K562 (cell line): Measurements from ENCODE around the gene CCNB1. TPM values are rescaled to one million over a fixed set of nuclear protein-coding genes. Genes with fewer than 3 reads are reported as not detected.

Experiments
- ATAC-seq: fragments of 200-7000 bp; cut with Tn5 transposase; 3 replicates; pipeline ENCODE4 v1.9.1; 2020; ENCODE audit warnings: moderate library complexity
- BruUV-seq: library from RNA; stranded (reverse); fragments of 400-500 nt; replicated peaks from 2 replicates; lab custom pipeline; 2021; lab: Mats Ljungman, UMichigan
- CTCF ChIA-PET: fragments of 300-600 bp; formaldehyde crosslinking; extraction: SDS; loops from one replicate; lab custom pipeline; 2021; ENCODE audit warnings: low intra/inter-chr PET ratio; lab: Yijun Ruan, JAX
- POLR2A ChIA-PET: fragments of 300-600, 350-650 bp; sonication (Branson Sonifier 250); formaldehyde crosslinking; extraction: SDS; loops from one replicate; lab custom pipeline; 2021; ENCODE audit warnings: antibody characterized with exemption, inconsistent platforms; lab: Yijun Ruan, JAX
- DNase-seq, 4 experiments: peaks; one replicate each; pipeline versions ENCODE4 v3.0.0 to v3.0.0-alpha.2; 2011 to 2018; ENCODE audit warnings: low spot score in 3 of 4, mixed read lengths in 3 of 4; ENCODE audit errors: extremely low read depth in 1 of 4
- FAIRE-seq: peaks from 2 replicates; lab custom pipeline; 2011; peaks lifted over from hg19 to GRCh38; lab: Jason Lieb, UNC
- H2AFZ ChIP-seq: 2 replicates; pipeline ENCODE4 v1.6.0; 2011; ENCODE audit warnings: low read depth, low read length, control low read depth, inconsistent platforms
- H3K27ac ChIP-seq: fragments of 200-600 bp; 3 replicates; pipeline ENCODE4 v1.8.0; 2011; ENCODE audit warnings: low read depth, mild to moderate bottlenecking, control low read depth, inconsistent platforms, low read length, moderate library complexity, mixed read lengths; ENCODE audit errors: extremely low read depth
- H3K27me3 ChIP-seq, 2 experiments: fragments of 300-600 bp in 1 of 2; 2 replicates in 1 of 2; 3 replicates in 1 of 2; pipeline versions ENCODE4 v1.6.0 to v1.8.0; 2011; ENCODE audit warnings: inconsistent platforms in 2 of 2, low read length in 2 of 2, mild to moderate bottlenecking in 1 of 2, mixed read lengths in 1 of 2, moderate library complexity in 1 of 2; ENCODE audit not compliant: control insufficient read depth in 2 of 2, insufficient read depth in 2 of 2
- H3K36me3 ChIP-seq: fragments of 300-600 bp; 3 replicates; pipeline ENCODE4 v1.8.0; 2011; ENCODE audit warnings: mild to moderate bottlenecking, low read length, inconsistent platforms; ENCODE audit not compliant: control insufficient read depth, insufficient read depth
- H3K4me1 ChIP-seq, 2 experiments: fragments of 200-600 bp in 1 of 2; replicated peaks in 1 of 2; 2 replicates in 1 of 2; 3 replicates in 1 of 2; pipeline versions ENCODE4 v1.5.1 to v1.8.0; 2011; ENCODE audit warnings: inconsistent platforms in 2 of 2, low read length in 2 of 2, mild to moderate bottlenecking in 1 of 2, mixed read lengths in 1 of 2, moderate library complexity in 1 of 2; ENCODE audit not compliant: control insufficient read depth in 2 of 2, insufficient read depth in 2 of 2
- H3K4me2 ChIP-seq: 2 replicates; pipeline ENCODE4 v1.6.1; 2011; ENCODE audit warnings: low read length, control low read depth, inconsistent platforms, mixed read lengths; ENCODE audit not compliant: insufficient read depth
- H3K4me3 ChIP-seq: fragments of 200-600 bp; sonication (generic), shearing (Covaris generic); 2 replicates; pipeline ENCODE4 v1.5.1; 2016; ENCODE audit warnings: control low read depth, inconsistent platforms
- H3K79me2 ChIP-seq: fragments of 200-600 bp; 3 replicates; pipeline ENCODE4 v1.8.0; 2011; ENCODE audit warnings: low read length, inconsistent platforms; ENCODE audit not compliant: control insufficient read depth, insufficient read depth
- H3K9ac ChIP-seq, 2 experiments: 2 replicates each; pipeline versions ENCODE4 v1.6.0 to v1.6.1; 2011; ENCODE audit warnings: low read depth in 2 of 2, low read length in 2 of 2, control low read depth in 1 of 2, inconsistent platforms in 1 of 2, mild to moderate bottlenecking in 1 of 2, mixed read lengths in 1 of 2; ENCODE audit not compliant: insufficient read depth in 1 of 2
- H3K9me1 ChIP-seq: one replicate; pipeline ENCODE4 v1.6.0; 2011; ENCODE audit warnings: inconsistent platforms, mild to moderate bottlenecking, low read length, moderate library complexity; ENCODE audit not compliant: control insufficient read depth, insufficient read depth
- H3K9me3 ChIP-seq: replicated peaks from 2 replicates; pipeline ENCODE4 v1.5.1; 2011; ENCODE audit warnings: low read depth, low read length, inconsistent platforms; ENCODE audit not compliant: control insufficient read depth, insufficient read depth
- H4K20me1 ChIP-seq: replicated peaks from 2 replicates; pipeline ENCODE4 v1.6.1; 2011; ENCODE audit warnings: low read length, inconsistent platforms, mixed read lengths; ENCODE audit not compliant: control insufficient read depth, insufficient read depth
- MBD2 ChIP-seq: sonication (generic); IDR thresholded peaks from 2 replicates; pipeline ENCODE4 v1.6.1; 2016; ENCODE audit warnings: low read depth, borderline replicate concordance
- NRF1 ChIP-seq, 2 experiments: fragments of 450-650 bp; IDR thresholded peaks in 1 of 2; conservative IDR thresholded peaks in 1 of 2; 2 replicates each; pipeline ENCODE4 v1.6.1; 2014; ENCODE audit warnings: mild to moderate bottlenecking in 2 of 2
- SAFB ChIP-seq: fragments of 200-400 bp; formaldehyde crosslinking; IDR thresholded peaks from 2 replicates; pipeline ENCODE4 v1.6.1; 2017; ENCODE audit warnings: low read depth, low read length, borderline replicate concordance
- ZNF12 ChIP-seq: sonication (generic); formaldehyde crosslinking; IDR thresholded peaks from 2 replicates; pipeline ENCODE4 v1.4.0; 2020; ENCODE audit warnings: mild to moderate bottlenecking, missing genetic modification reagents
- WGBS: fragments of 100-300 bp; shearing (Covaris generic); methylation state at CpG from one replicate; pipeline ENCODE4 v1.1.6; 2016; ENCODE audit warnings: low coverage, mixed read lengths; ENCODE audit not compliant: insufficient coverage; ENCODE audit errors: missing lambda C conversion rate; 5-methylcytosine and 5-hydroxymethylcytosine counted together
- in situ Hi-C: fragments of 300-500 bp; cut with MboI; formaldehyde crosslinking; loops from 4 replicates; pipeline ENCODE4 v1.15.0; 2018; ENCODE audit warnings: inconsistent platforms, mixed read lengths
- intact Hi-C: fragments of 100-400 bp; cut with micrococcal nuclease; formaldehyde crosslinking; loops from 2 replicates; pipeline ENCODE4 v1.14.2; 2022
- polyA plus RNA-seq, 8 experiments: library from polyadenylated mRNA; depleted of rRNA in 4 of 8; stranded (reverse) in 5 of 8; unstranded in 3 of 8; fragments of >200 nt; fragmentation: Nextera tagmentation in 2 of 8; fragmentation: Illumina TruSeq in 1 of 8; extraction: Ambion mirVana in 2 of 8; extraction: Trizol in 1 of 8; gene quantifications; 2 replicates each; pipeline versions ENCODE4 v1.2.1 to v1.2.3, GENCODE V29; 2011 to 2014; ENCODE audit warnings: inconsistent platforms in 1 of 8, missing spikeins in 1 of 8
- total RNA-seq, 7 experiments: library from RNA; depleted of rRNA in 6 of 7; stranded (reverse); fragments of >200 nt in 6 of 7; fragmentation: Illumina TruSeq in 2 of 7; extraction: Trizol in 2 of 7; gene quantifications; 2 replicates each; pipeline versions ENCODE4 v1.2.1 to v1.2.3, GENCODE V29; 2011 to 2021; ENCODE audit warnings: low replicate concordance in 1 of 7
- TF ChIP-seq, protein P1 (sequence below): fragments of 450-650 bp; IDR thresholded peaks from 2 replicates; pipeline ENCODE4 v1.6.1; 2017; ENCODE audit warnings: antibody characterized with exemption, mild to moderate bottlenecking
- TF ChIP-seq, protein P2 (sequence below): fragments of 450-650 bp; IDR thresholded peaks from 2 replicates; pipeline ENCODE4 v1.6.1; 2016; ENCODE audit warnings: low read depth

The CCNB1 gene
- total and polyA plus RNA-seq, 9 of the 15 experiments (the other 6 are each of a cell fraction or from before 2014, with no cell fraction given), result 165 to 679 (median 271) TPM

- TF ChIP-seq, protein P1, sequence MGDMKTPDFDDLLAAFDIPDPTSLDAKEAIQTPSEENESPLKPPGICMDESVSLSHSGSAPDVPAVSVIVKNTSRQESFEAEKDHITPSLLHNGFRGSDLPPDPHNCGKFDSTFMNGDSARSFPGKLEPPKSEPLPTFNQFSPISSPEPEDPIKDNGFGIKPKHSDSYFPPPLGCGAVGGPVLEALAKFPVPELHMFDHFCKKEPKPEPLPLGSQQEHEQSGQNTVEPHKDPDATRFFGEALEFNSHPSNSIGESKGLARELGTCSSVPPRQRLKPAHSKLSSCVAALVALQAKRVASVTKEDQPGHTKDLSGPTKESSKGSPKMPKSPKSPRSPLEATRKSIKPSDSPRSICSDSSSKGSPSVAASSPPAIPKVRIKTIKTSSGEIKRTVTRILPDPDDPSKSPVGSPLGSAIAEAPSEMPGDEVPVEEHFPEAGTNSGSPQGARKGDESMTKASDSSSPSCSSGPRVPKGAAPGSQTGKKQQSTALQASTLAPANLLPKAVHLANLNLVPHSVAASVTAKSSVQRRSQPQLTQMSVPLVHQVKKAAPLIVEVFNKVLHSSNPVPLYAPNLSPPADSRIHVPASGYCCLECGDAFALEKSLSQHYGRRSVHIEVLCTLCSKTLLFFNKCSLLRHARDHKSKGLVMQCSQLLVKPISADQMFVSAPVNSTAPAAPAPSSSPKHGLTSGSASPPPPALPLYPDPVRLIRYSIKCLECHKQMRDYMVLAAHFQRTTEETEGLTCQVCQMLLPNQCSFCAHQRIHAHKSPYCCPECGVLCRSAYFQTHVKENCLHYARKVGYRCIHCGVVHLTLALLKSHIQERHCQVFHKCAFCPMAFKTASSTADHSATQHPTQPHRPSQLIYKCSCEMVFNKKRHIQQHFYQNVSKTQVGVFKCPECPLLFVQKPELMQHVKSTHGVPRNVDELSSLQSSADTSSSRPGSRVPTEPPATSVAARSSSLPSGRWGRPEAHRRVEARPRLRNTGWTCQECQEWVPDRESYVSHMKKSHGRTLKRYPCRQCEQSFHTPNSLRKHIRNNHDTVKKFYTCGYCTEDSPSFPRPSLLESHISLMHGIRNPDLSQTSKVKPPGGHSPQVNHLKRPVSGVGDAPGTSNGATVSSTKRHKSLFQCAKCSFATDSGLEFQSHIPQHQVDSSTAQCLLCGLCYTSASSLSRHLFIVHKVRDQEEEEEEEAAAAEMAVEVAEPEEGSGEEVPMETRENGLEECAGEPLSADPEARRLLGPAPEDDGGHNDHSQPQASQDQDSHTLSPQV, result peak; percentile 59; the same call in 1 of the 2 replicates
Measured at GRCh38 chr5:69220833-69221232, 53.9 kb downstream of the CCNB1 start (continued).

DNA sequence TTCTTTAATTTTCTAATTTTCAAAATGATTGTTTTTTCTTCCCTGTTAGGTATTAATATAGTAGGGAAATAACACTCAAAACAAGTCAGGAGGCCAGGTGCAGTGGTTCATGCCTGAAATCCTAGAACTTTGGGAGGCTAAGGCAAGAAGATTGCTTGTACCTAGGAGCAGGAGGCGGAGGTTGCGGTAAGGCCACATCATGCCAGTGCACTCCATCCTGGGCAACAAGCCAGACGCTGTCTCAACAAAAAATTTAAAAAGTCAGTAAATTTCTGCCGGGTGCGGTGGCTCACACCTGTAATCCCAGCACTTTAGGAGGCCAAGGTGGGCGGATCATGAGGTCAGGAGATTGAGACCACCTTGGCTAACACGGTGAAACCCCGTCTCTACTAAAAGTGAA is 57.6 kb downstream of the CCNB1 start:
- BruUV-seq, result no TSS peak
- H3K4me3 ChIP-seq, result no peak overlapping the region
- ATAC-seq (no peak), DNase-seq (no peak), FAIRE-seq (no peak)
- H4K20me1 ChIP-seq, result no peaks in the 10 kb centered on the region
- intact Hi-C loops, result no loop called here
- 0 out of 2 replicates have a peak, but pooled peaks cover 3% of the 10 kb centered on the region for H3K9me3 ChIP-seq
- H3K27me3 ChIP-seq, result no peaks in the 10 kb centered on the region
- no peak overlapping the region for H3K27ac ChIP-seq
- ChIA-PET CTCF (no interaction called here), POLR2A (no interaction called here)
- in situ Hi-C loops, result no loop called here
- no peak overlapping the region for H3K9ac ChIP-seq
- no peak for TF ChIP-seq MBD2
- TF ChIP-seq, protein P2, sequence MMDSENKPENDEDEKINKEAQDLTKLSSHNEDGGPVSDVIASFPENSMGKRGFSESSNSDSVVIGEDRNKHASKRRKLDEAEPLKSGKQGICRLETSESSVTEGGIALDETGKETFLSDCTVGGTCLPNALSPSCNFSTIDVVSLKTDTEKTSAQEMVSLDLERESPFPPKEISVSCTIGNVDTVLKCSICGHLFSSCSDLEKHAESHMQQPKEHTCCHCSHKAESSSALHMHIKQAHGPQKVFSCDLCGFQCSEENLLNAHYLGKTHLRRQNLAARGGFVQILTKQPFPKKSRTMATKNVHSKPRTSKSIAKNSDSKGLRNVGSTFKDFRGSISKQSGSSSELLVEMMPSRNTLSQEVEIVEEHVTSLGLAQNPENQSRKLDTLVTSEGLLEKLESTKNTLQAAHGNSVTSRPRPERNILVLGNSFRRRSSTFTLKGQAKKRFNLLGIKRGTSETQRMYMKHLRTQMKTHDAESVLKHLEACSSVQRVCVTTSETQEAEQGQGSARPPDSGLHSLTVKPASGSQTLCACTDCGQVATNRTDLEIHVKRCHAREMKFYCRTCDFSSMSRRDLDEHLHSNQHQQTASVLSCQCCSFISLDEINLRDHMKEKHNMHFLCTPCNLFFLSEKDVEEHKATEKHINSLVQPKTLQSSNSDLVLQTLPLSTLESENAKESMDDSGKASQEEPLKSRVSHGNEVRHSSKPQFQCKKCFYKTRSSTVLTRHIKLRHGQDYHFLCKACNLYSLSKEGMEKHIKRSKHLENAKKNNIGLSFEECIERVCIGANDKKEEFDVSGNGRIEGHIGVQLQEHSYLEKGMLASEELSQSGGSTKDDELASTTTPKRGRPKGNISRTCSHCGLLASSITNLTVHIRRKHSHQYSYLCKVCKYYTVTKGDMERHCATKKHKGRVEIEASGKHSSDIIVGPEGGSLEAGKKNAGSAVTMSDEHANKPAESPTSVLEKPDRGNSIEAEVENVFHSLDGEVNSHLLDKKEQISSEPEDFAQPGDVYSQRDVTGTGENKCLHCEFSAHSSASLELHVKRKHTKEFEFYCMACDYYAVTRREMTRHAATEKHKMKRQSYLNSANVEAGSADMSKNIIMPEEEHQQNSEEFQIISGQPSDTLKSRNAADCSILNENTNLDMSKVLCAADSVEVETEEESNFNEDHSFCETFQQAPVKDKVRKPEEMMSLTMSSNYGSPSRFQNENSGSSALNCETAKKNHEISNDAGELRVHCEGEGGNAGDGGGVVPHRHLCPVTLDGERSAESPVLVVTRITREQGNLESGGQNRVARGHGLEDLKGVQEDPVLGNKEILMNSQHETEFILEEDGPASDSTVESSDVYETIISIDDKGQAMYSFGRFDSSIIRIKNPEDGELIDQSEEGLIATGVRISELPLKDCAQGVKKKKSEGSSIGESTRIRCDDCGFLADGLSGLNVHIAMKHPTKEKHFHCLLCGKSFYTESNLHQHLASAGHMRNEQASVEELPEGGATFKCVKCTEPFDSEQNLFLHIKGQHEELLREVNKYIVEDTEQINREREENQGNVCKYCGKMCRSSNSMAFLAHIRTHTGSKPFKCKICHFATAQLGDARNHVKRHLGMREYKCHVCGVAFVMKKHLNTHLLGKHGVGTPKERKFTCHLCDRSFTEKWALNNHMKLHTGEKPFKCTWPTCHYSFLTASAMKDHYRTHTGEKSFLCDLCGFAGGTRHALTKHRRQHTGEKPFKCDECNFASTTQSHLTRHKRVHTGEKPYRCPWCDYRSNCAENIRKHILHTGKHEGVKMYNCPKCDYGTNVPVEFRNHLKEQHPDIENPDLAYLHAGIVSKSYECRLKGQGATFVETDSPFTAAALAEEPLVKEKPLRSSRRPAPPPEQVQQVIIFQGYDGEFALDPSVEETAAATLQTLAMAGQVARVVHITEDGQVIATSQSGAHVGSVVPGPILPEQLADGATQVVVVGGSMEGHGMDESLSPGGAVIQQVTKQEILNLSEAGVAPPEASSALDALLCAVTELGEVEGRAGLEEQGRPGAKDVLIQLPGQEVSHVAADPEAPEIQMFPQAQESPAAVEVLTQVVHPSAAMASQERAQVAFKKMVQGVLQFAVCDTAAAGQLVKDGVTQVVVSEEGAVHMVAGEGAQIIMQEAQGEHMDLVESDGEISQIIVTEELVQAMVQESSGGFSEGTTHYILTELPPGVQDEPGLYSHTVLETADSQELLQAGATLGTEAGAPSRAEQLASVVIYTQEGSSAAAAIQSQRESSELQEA, result no peak
- TF ChIP-seq NRF1 (conservative IDR thresholded peaks at IDR 0.05 in 1 of 2, IDR thresholded peaks at IDR 0.05 in 1 of 2), result no peak
- TF ChIP-seq ZNF12 (CRISPR knock-in tag), result no peak
- TF ChIP-seq SAFB, result no peak
- H3K36me3 ChIP-seq, result peaks cover 55% of the 10 kb centered on the region
- H2AFZ ChIP-seq, result no peak overlapping the region
- 85% methylated on average over 8 of the region's 8 CpGs for WGBS
- H3K4me2 ChIP-seq, result no peak overlapping the region
- H3K79me2 ChIP-seq, result peaks cover 39% of the 10 kb centered on the region
- H3K9me1 ChIP-seq, result no peaks in the 10 kb centered on the region
- peaks cover 2 to 8% of the 10 kb centered on the region in 2 experiments; a peak in 4 of 5 replicates for H3K4me1 ChIP-seq
